ENCODE measurements around the gene TXNL4A. TPM values are rescaled to one million over a fixed set of nuclear protein-coding genes. Genes with fewer than 3 reads are reported as not detected.

TXNL4A gene
- total RNA-seq, 1 experiment from 2014 or later, result 178 TPM

DNA sequence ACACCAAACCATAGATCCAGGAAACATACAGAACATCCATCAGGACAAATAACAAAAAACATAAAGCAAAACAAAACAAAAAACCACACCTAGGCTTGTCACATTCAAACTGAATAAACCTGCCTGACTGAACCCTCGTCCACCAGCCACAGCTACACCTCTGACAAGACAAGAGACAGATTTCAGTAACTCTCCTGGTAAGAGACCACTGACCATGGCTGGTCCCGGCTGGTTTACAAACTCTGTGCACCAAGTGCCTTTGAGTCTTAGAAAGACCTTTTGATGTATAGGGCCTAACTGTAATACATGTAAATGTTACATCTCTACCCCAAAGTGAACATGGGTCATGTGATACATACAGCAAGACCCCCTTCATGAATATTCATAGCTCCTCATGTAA lies 32.1 kb downstream of the TXNL4A start:
- no peak overlapping the region for H3K4me2 ChIP-seq (ENCODE audit: low read length)
- H2AFZ ChIP-seq (ENCODE audit: low read depth, low read length, poor library complexity, severe bottlenecking), result no peak overlapping the region
- no peaks in the 10 kb centered on the region for H3K27me3 ChIP-seq (ENCODE audit: insufficient read depth, low read length)
- no peak overlapping the region for H3K4me3 ChIP-seq (replicated peaks in 1 of 2; ENCODE audit: low read depth in 1 of 2, low read length in 2 of 2)
- no TSS peak for BruUV-seq (replicated peaks)
- H3K27ac ChIP-seq (ENCODE audit: low read depth, low read length), result no peak overlapping the region
- ATAC-seq (no peak), DNase-seq (ENCODE audit: low read depth, low spot score) (no peak)
- H3K9me3 ChIP-seq (ENCODE audit: control insufficient read depth in 1 of 2, insufficient read depth in 1 of 2, low read depth in 1 of 2, low read length in 2 of 2), result no peaks in the 10 kb centered on the region
- ChIA-PET RAD21 (ENCODE audit: low non-redundant PET in 1 of 2, low total read pairs in 2 of 2, uncharacterized antibody in 2 of 2, unreplicated experiment in 2 of 2) (no interaction called here), POLR2A (no interaction called here), CTCF (no interaction called here)
- no peak overlapping the region for H3K9ac ChIP-seq (ENCODE audit: low read length)
- H4K20me1 ChIP-seq (ENCODE audit: insufficient read depth), result no peaks in the 10 kb centered on the region
- no peaks in the 10 kb centered on the region for H3K9me2 ChIP-seq (ENCODE audit: insufficient read depth)
- peaks cover 4 to 24% of the 10 kb centered on the region in 2 experiments for H3K4me1 ChIP-seq (ENCODE audit: control insufficient read depth in 1 of 2, insufficient read depth in 2 of 2, low read length in 2 of 2)
- H3K36me3 ChIP-seq (ENCODE audit: control insufficient read depth in 1 of 2, insufficient read depth in 2 of 2, low read length in 2 of 2), result no peaks in the 10 kb centered on the region
- TF ChIP-seq, protein P1, sequence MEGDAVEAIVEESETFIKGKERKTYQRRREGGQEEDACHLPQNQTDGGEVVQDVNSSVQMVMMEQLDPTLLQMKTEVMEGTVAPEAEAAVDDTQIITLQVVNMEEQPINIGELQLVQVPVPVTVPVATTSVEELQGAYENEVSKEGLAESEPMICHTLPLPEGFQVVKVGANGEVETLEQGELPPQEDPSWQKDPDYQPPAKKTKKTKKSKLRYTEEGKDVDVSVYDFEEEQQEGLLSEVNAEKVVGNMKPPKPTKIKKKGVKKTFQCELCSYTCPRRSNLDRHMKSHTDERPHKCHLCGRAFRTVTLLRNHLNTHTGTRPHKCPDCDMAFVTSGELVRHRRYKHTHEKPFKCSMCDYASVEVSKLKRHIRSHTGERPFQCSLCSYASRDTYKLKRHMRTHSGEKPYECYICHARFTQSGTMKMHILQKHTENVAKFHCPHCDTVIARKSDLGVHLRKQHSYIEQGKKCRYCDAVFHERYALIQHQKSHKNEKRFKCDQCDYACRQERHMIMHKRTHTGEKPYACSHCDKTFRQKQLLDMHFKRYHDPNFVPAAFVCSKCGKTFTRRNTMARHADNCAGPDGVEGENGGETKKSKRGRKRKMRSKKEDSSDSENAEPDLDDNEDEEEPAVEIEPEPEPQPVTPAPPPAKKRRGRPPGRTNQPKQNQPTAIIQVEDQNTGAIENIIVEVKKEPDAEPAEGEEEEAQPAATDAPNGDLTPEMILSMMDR (IDR thresholded peaks at IDR 0.05 in 2 of 3, conservative IDR thresholded peaks at IDR 0.05 in 1 of 3; ENCODE audit: borderline replicate concordance in 1 of 3, insufficient read depth in 1 of 3, low read depth in 2 of 3, low read length in 2 of 3), result no peak
- TF ChIP-seq SP1 (IDR thresholded peaks at IDR 0.05; ENCODE audit: low read depth) (no peak), YY1 (IDR thresholded peaks at IDR 0.05; ENCODE audit: extremely low read depth, insufficient replicate concordance, low read depth, low read length) (no peak), CBX3 (IDR thresholded peaks at IDR 0.05; ENCODE audit: low read depth) (no peak), FOSL1 (IDR thresholded peaks at IDR 0.05; ENCODE audit: low read depth) (no peak), SIN3A (IDR thresholded peaks at IDR 0.05; ENCODE audit: low read depth) (no peak), EZH2phosphoT487 (IDR thresholded peaks at IDR 0.05; ENCODE audit: borderline replicate concordance) (no peak), EGR1 (IDR thresholded peaks at IDR 0.05; ENCODE audit: low read depth) (no peak), EZH2 (IDR thresholded peaks at IDR 0.05) (no peak), SRF (IDR thresholded peaks at IDR 0.05; ENCODE audit: low read depth) (no peak)
- TF ChIP-seq, protein P2, sequence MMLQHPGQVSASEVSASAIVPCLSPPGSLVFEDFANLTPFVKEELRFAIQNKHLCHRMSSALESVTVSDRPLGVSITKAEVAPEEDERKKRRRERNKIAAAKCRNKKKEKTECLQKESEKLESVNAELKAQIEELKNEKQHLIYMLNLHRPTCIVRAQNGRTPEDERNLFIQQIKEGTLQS (IDR thresholded peaks at IDR 0.05), result no peak
- TF ChIP-seq, protein P3, sequence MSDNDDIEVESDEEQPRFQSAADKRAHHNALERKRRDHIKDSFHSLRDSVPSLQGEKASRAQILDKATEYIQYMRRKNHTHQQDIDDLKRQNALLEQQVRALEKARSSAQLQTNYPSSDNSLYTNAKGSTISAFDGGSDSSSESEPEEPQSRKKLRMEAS (IDR thresholded peaks at IDR 0.05), result no peak
- TF ChIP-seq, protein P4, sequence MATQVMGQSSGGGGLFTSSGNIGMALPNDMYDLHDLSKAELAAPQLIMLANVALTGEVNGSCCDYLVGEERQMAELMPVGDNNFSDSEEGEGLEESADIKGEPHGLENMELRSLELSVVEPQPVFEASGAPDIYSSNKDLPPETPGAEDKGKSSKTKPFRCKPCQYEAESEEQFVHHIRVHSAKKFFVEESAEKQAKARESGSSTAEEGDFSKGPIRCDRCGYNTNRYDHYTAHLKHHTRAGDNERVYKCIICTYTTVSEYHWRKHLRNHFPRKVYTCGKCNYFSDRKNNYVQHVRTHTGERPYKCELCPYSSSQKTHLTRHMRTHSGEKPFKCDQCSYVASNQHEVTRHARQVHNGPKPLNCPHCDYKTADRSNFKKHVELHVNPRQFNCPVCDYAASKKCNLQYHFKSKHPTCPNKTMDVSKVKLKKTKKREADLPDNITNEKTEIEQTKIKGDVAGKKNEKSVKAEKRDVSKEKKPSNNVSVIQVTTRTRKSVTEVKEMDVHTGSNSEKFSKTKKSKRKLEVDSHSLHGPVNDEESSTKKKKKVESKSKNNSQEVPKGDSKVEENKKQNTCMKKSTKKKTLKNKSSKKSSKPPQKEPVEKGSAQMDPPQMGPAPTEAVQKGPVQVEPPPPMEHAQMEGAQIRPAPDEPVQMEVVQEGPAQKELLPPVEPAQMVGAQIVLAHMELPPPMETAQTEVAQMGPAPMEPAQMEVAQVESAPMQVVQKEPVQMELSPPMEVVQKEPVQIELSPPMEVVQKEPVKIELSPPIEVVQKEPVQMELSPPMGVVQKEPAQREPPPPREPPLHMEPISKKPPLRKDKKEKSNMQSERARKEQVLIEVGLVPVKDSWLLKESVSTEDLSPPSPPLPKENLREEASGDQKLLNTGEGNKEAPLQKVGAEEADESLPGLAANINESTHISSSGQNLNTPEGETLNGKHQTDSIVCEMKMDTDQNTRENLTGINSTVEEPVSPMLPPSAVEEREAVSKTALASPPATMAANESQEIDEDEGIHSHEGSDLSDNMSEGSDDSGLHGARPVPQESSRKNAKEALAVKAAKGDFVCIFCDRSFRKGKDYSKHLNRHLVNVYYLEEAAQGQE (IDR thresholded peaks at IDR 0.05; ENCODE audit: low read depth), result no peak
- intact Hi-C loops (cut with micrococcal nuclease), result no loop called here
- H3K79me2 ChIP-seq (ENCODE audit: insufficient read depth, low read length), result no peaks in the 10 kb centered on the region
